Measurements from ENCODE around the gene DCTD.

Gene DCTD
- 43.7 to 93.0 (median 53.8) reads per million in 4 experiments for total RNA-seq

DNA sequence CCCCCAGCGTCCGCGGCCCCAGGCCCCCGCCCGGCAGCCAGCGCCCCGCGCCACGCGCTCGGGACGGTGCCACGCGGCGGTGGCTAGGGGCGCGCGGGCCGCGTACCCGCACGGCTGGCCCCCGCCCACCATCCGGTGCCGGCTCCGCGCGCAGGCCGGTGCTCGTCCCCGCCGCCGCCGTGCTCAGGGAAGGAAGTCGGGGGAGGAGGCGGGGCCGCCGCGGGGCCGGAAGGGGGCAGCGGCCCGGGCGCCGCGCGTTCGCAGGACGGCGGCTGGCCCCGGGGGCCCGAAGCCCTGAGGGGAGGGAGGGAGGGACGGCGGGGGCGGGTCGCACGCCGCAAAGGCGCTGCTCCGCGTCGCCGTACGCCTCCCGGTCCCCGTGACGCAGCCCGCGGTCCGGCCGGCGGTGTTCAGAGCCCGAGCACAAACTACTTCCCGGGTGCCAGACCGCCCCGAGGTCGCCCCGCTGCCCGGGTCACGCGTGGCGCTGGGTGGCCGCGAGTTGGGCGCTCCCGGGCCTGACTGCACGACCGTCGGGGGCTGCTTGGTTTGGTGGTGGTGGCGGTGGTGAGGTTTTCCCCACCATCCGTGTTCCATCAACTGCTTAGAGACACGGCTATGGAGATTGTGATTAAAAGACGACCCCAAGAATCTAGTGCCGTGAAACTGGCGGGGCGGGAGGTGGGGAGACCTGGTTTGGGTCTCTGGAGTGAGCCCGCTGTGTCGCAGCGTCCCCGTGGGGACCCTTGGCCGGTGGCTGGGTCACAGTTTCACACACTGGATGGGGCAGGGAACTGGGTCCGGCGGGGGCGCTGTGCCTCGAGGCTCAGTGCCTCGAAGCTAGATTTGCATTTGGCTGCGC lies at the start of gene DCTD:
DCTD (minus strand) TSS at position 205 of the 862 bp plus-strand sequence. CDS start 1,818 bp downstream, outside the sequence.
- DNase-seq: peak; percentile 51

DNA sequence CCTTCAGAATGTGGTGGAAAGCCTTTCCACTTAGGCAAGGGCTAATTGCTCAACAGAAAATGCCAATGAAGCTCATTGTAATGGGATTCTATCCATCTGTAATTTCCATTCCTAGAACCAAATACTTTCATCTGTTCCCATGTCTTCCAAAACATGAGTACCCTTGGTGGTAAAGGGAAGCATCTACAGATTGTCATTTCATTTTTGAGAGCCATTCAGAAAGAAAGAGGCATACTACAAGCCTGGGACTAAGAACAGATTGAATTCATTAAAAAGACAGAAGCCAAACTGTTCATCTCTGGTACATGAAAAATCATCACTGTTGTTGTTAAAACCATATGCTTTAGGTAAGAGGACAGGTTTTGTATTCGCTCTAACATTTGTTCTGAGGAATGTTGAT lies 43.6 kb upstream of the DCTD start:
- DNase-seq: no peak

- DNase-seq: no peak
Measured at GRCh38 chr4:182960228-182960627, 43.0 kb upstream of the DCTD start.

DNA sequence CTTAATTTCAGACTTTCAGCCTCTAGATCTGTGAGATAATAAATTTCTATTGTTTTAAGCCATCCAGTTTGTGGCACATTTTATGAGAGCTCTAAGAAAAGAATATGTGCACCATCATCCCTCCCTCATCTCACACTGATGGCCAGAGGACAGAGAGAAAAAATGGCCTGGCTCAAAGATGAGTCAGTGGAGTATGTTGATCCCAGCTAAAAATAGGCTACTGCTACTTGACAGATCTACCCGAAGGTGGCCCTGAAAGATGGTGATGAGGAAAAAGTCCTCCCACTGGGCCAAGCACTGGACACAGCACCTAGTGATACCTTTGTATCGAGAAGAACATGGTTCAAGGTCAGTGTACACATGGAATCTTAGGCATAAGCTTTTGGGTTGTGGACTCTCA lies 38.2 kb upstream of the DCTD start:
- no peak for DNase-seq

DNA sequence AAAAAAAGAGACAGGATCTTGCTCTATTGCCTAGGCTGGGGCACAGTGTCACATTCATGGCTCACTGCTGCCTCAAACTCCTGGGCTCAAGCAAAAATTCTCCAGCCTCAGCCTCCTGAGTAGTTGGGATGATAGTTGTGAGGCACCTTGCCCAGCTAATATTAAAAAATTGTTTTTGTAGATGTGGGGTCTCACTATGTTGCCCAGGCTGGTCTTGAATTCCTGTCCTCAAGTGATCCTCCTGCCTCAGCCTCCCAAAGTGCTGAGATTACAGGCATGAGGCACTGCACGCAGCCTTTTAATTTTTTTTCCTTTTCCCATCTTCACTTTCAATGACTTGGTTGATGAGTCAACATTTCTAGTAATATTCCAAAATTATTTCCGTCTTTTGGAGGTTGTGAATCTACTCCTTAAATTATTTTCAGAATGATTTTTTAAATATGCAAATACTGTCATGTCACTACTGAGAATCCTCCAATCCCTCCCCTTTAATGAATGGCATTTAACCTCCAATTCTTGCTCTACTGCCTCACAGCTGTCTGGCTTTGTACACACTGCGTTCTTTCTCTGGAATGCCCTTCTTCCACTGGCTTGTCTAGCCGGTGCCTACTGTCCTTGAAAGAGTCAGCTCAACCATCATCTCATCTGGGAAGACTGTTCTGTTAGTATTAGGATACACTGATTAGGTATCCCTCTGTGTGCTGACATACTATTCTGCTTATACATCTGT lies 27.5 kb upstream of the DCTD start:
- no peak for DNase-seq

DNA sequence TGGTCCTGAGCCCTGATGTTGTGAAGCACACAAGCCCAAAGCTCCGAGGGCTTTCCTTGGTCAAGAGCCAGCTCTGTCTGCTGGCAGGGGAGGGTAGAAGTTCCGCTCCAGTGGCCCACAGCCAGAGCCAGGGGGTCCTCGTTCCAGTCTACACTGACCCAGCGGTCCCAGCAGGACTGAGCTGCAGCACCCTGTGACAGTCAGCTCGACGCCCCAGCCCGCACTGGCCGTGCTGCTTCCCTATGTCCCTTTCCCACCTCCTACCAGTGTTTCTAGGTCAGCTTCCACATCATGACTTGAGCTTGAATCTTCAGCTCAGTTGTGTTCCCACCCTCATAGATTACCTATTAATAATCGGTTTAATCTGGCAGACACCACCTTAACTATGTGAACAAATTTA lies 22.5 kb upstream of the DCTD start:
- DNase-seq: no peak

DNA sequence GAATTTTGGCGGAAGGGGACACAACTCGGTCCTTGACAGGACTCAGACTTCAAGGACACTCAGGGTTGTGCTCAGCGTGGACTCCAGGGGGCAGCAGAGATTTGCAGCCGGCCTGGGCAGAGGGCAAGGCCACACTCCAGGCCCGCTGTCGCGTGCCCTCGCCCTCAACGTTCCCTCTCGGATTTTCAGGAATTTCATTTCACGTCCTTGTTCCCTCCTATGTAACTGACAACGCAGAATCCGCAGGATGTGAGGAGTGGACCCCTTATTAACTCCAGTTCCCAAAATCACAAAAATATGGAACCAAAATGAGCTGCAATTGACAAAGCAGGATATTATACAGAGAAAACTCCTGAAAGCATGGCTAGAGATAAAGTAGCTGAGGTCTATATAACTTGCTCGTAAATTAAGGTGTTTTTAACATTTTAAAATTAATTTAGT lies 21.0 kb upstream of the DCTD start:
- DNase-seq: peak; percentile 27

GRCh38 chr4:182937268-182938204 lies 20.4 kb upstream of the DCTD start:
- no peak for DNase-seq

DNA sequence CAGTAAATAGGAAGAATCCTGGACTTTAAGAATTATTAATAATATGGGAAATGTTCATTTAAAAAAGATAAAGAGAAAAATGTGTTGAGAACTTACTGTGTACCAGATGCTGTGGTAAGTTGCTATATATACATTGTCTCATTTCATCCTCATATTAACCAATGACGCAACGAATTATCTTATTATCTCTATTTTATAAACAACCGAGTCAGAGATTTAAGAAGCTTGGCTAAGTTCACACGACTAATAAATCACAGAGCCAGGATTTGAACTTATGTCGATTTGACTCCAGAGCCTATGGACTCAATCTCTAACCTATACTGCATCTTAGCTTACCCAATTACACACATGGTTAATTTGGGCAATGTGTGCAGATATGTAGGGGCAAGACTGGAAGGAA lies 15.5 kb upstream of the DCTD start:
- DNase-seq: no peak

DNA sequence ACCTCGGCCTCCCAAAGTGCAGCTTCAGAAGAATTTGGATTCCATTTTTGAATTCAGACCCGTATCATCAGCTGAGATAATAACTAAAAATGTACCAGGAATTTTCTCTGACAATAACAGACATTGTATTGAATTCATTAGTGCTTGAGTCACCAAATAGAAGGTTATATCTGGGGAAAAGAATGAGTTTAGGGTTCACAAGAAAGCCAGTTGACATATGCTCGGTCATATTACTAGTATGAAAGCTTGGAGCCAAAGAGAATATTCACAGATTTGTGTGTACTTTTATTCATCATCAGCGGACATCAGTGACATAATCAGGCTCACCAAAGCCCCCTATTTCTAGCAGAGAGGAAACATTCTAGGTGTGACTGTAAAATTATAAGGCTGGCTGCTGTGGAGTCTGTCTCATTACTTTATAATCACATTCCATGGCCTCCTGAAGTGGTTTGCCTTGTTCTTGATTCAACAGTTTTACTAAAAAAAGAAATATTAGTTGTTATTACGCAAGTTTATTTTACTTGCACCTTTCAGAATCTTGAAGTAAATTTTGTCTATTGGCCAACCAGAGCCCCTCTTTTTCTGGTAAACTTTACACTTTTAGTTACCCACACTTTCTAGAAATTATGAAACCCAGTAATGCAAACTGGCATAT lies 14.6 kb upstream of the DCTD start:
- no peak for DNase-seq

DNA sequence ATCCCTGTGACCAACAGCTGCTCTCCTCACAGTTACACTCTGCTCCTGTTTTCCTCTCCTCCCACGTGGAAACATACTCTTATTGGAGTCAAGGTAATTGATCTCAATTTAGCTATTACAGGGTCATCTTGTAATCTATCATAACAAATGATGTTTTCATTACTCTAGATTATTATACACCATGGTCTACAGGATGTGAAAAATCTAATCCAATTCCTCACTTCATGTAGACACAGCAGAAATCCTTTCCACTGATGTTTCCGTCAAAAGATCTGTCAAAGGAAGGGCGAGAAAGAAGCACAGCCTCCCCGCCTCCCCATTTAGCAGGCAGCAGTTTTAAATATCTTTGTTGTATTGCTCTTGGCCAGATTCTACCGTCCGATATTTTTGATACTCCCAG lies 13.7 kb upstream of the DCTD start:
- DNase-seq: no peak

DNA sequence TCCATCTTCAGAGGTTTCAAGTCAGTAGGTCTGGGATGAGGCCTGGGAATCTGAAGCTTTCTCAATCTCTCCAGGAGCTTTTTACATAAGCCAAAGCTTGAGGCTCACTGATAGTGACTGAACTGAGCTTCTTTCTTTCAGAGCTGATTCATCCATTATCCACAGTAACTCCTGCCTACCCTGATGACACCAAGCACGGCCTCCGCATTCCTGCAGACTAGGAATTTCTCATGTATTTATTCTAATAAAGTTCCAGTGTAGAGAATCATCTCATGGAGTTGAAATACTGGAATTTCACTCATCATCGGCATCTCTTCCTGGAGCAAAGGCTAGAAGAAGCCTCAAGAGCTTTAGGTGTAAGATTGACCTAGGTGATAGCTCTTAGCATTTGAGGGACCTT lies 12.1 kb upstream of the DCTD start:
- DNase-seq: no peak

DNA sequence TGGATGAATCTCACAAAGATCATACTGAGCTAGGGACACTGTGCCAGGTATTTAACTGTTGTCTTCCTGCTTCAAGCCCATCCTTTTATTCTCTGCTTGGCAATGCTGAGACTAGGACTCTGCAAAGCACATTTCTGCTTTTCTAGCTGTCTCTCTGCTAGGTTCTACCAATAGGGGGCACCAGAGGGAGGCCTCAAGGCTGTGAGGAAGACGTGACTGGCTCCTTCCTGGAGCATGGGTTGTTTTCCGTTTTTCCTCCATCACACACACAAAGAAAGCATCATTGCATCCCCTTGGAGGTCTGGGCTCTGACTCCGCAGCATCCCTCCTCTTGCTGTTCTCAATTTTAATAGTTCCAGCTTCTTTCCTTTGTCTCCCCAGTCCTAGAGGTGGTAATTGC lies 10.9 kb upstream of the DCTD start:
- no peak for DNase-seq

GRCh38 chr4:182927505-182927904 lies 10.3 kb upstream of the DCTD start:
- no peak for DNase-seq

GRCh38 chr4:182925855-182926254 lies 8.7 kb upstream of the DCTD start:
- no peak for DNase-seq

DNA sequence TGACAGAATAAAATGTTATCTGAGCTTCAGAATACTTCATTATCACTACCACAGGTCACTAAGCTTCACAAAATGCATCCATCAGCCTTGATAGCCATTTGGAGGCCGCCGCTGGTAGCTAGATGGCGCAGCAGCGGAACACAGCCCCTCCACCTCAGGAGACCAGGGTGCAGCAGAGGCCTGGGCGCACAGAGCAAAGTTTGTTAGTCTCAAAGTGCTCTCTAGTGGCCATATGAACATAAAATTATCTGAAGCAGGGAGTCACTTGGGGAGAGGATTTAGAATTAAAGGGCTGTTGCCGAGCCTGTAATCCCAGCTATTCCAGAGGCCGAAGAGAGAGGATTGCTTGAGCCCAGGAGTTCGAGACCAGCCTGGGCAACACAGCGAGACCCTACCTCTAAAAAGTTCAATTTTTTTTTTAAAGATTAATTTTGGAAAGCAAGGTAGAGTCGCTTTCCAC lies 8.1 kb upstream of the DCTD start:
- peak; percentile 31 for DNase-seq

GRCh38 chr4:182924497-182924896 lies 7.3 kb upstream of the DCTD start:
- DNase-seq: no peak

- no peak for DNase-seq
Measured at GRCh38 chr4:182923796-182924340, 6.7 kb upstream of the DCTD start.

DNA sequence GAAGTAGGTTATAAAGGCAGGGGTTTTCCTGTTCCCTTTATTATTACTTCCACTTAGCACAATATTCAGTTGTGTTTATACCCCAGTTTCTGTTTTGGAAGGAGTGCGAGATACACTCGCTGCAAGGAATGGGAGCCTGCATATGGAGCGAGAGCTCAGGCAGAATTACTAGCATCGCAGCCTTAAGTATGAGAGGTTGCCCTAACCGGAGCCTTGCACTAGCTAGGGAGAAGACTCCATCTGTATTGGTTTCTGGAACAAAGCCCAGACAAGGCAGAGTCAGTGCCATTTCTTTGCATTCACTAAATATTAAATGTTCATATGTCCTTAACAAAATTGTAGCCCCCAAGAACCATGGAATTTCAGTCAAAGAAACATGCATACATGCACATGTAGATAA lies 6.2 kb upstream of the DCTD start:
- no peak for DNase-seq

GRCh38 chr4:182922501-182923284 lies 5.5 kb upstream of the DCTD start:
- DNase-seq: no peak

GRCh38 chr4:182921608-182922007 lies 4.4 kb upstream of the DCTD start:
- DNase-seq: no peak

Data from effector CD8-positive, alpha-beta T cell (primary cell).